GM23338 (cell line): ENCODE data around the gene RIMS1.

ENCODE experiments used
- CREB1 ChIP-seq: fragments of 250-450 bp; sonication (Bioruptor Pico); IDR thresholded peaks from 2 replicates; pipeline ENCODE4 v1.5.0; 2020; ENCODE audit warnings: low read depth, mild to moderate bottlenecking, moderate library complexity
- CTCF ChIP-seq, 2 experiments: fragments of 200-600 bp in 1 of 2; sonication (generic) in 1 of 2; conservative IDR thresholded peaks; 2 replicates each; pipeline versions ENCODE4 v1.5.1 to v1.6.1; 2016 to 2017; ENCODE audit warnings: antibody characterized with exemption in 2 of 2, low read depth in 2 of 2, mild to moderate bottlenecking in 2 of 2, moderate library complexity in 1 of 2
- EZH2 ChIP-seq: fragments of 200-600 bp; sonication (generic); IDR thresholded peaks from one replicate; pipeline ENCODE4 v1.8.0; 2017; ENCODE audit warnings: antibody characterized with exemption, mild to moderate bottlenecking, low read depth; ENCODE audit not compliant: unreplicated experiment
- EZH2phosphoT487 ChIP-seq: fragments of 200-600 bp; sonication (generic); IDR thresholded peaks from one replicate; pipeline ENCODE4 v1.8.1; 2018; ENCODE audit warnings: antibody characterized with exemption; ENCODE audit not compliant: unreplicated experiment
- JUNB ChIP-seq: IDR thresholded peaks from one replicate; pipeline ENCODE4 v1.6.1; 2016; ENCODE audit warnings: antibody characterized with exemption; ENCODE audit not compliant: unreplicated experiment
- NANOG ChIP-seq: IDR thresholded peaks from 2 replicates; pipeline ENCODE4 v1.6.1; 2016; ENCODE audit warnings: antibody characterized with exemption, borderline replicate concordance
- POLR2AphosphoS5 ChIP-seq: IDR thresholded peaks from 2 replicates; pipeline ENCODE4 v1.6.1; 2016; ENCODE audit warnings: antibody characterized with exemption, low read depth
- STAT1 ChIP-seq: IDR thresholded peaks from one replicate; pipeline ENCODE4 v1.6.1; 2016; ENCODE audit warnings: antibody characterized with exemption; ENCODE audit not compliant: unreplicated experiment
- ZNF114 ChIP-seq: fragments of 250-450 bp; sonication (Bioruptor Pico); IDR thresholded peaks from 2 replicates; pipeline ENCODE4 v1.5.0; 2020; ENCODE audit warnings: mild to moderate bottlenecking, moderate library complexity
- ZNF331 ChIP-seq: fragments of 250-450 bp; sonication (Bioruptor Pico); IDR thresholded peaks from 2 replicates; pipeline ENCODE4 v1.5.0; 2020; ENCODE audit warnings: low read depth, mild to moderate bottlenecking, moderate library complexity
- TF ChIP-seq, protein P1 (sequence below): IDR thresholded peaks from one replicate; pipeline ENCODE4 v1.6.1; 2018; ENCODE audit warnings: antibody characterized with exemption; ENCODE audit not compliant: unreplicated experiment
- TF ChIP-seq, protein P2 (sequence below): IDR thresholded peaks from 2 replicates; pipeline ENCODE4 v1.6.1; 2016; ENCODE audit warnings: antibody characterized with exemption

DNA sequence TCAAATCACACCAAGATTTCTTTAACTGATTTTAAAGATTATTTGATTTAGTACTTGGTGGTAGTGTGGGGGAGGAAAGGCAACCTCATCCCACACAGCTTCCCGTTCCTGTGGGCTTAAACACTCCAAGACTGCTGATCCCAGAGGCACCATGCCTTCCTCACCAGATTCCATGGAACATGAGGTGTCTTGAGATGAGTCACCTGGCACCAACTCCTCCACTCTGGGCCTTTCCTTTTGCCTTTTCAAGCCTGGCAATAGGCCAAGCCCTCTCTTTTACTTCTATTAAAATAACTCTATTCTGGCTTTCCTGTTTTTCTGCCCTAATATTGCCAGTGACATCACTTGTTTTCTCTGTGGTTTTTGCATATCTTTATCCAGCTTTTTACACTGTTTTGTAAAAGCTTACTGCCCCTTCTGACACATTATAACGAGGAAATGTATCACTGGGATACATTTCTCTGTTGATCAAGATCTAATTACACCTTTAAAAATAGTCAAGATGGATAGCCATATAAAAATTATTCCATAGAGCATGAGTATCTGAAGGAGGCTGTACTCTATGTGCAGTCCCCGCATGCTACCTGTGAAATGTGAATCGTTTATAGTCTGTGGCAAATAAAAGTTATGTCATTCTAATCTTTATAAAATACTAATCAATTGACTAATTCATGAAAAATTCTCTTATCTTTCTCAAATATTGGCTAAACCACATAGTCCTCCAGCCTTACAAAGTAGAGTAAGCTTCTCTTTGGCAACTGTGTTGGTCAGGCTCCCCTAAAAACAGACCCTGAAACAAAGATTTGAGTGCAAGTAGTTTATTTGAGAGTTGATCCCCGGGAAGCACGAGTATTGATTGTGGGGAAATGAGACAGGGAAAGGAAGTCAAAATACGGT lies 477.7 kb downstream of the RIMS1 start:
- TF ChIP-seq CTCF (conservative IDR thresholded peaks at IDR 0.05; ENCODE audit: low read depth in 2 of 2) (no peak), JUNB (no peak), EZH2phosphoT487 (no peak), ZNF114 (CRISPR knock-in tag) (no peak), EZH2 (no peak), POLR2AphosphoS5 (no peak), CREB1 (no peak), STAT1 (no peak), NANOG (no peak), ZNF331 (no peak)
- TF ChIP-seq, protein P1, sequence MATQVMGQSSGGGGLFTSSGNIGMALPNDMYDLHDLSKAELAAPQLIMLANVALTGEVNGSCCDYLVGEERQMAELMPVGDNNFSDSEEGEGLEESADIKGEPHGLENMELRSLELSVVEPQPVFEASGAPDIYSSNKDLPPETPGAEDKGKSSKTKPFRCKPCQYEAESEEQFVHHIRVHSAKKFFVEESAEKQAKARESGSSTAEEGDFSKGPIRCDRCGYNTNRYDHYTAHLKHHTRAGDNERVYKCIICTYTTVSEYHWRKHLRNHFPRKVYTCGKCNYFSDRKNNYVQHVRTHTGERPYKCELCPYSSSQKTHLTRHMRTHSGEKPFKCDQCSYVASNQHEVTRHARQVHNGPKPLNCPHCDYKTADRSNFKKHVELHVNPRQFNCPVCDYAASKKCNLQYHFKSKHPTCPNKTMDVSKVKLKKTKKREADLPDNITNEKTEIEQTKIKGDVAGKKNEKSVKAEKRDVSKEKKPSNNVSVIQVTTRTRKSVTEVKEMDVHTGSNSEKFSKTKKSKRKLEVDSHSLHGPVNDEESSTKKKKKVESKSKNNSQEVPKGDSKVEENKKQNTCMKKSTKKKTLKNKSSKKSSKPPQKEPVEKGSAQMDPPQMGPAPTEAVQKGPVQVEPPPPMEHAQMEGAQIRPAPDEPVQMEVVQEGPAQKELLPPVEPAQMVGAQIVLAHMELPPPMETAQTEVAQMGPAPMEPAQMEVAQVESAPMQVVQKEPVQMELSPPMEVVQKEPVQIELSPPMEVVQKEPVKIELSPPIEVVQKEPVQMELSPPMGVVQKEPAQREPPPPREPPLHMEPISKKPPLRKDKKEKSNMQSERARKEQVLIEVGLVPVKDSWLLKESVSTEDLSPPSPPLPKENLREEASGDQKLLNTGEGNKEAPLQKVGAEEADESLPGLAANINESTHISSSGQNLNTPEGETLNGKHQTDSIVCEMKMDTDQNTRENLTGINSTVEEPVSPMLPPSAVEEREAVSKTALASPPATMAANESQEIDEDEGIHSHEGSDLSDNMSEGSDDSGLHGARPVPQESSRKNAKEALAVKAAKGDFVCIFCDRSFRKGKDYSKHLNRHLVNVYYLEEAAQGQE, result no peak
- TF ChIP-seq, protein P2, sequence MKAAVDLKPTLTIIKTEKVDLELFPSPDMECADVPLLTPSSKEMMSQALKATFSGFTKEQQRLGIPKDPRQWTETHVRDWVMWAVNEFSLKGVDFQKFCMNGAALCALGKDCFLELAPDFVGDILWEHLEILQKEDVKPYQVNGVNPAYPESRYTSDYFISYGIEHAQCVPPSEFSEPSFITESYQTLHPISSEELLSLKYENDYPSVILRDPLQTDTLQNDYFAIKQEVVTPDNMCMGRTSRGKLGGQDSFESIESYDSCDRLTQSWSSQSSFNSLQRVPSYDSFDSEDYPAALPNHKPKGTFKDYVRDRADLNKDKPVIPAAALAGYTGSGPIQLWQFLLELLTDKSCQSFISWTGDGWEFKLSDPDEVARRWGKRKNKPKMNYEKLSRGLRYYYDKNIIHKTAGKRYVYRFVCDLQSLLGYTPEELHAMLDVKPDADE, result no peak
